GM19043 (cell line): Measurements from ENCODE around the gene CUL2.

Experiments
- ATAC-seq: cut with Tn5 transposase; IDR thresholded peaks from one replicate; pipeline ENCODE4 v1.9.1; 2021; ENCODE audit warnings: low read depth; ENCODE audit not compliant: unreplicated experiment

CUL2 gene

DNA sequence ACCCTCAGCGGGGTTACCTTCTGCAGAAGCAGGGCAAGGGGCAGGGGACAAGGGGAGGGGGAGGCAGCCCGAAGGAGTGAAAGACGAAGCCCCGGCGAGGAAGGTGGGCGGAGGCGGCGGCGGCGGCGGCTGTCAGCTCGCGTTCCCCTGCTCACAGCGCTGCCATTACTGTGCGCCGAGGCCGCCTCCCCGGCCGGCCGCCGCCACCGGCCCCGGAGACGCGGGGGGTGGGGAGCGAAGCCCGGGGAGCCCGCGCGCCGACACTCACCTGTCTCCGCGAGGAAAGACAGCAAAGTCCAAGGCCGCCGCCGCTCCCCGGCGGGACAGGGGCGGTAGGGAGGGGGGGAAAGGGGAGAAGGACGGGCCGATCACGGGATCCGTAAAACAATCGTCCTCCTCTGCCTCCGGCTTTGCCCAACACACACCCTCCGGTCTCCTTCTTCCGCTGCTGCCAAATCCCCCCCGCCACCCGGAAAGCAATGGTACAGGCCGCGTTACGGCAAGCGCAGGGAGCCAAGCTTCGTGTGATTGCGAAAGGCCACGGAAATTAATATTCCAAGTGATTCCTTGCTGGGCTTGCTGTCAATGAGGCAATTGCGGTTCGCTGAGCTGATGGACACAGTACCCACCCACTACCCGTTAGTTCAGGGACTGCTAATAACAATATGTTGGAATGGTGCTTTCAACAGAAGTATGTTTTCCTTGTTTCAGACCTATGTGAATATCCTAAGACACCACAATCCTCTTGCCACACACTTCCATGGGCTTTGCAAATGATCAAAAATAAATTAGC, at the start of gene CUL2:
Gene CUL2 (minus strand): TSS at position 180 of the 793 bp plus-strand sequence. CDS start 19,024 bp downstream, outside the sequence.
- peak; percentile 90 for ATAC-seq

DNA sequence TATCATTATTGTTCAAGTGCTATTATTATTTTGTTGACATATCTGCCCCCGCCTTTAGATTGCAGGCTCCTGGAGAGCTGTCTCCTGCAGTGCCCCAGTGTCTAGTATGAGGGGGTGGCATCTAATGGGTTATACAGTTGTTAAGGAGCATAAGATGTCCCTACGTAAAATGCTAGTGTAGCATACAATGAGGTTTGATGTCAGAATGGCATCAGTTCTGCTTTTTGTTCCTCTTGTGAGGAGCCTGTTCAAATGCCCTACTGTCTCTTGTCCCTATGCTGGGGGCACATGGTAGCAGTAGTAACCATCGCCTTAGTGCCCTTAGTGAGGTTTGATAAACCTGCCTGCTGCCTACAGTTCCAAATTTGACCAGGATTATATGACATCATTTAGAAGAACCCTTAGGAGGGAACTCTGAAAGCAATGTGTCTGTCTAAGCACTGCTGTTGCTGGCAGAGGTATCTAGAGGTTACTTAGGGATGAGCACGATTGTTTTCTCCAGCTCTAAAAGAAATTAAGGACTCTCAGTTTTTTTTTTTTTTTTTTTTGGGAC, 46.2 kb upstream of the CUL2 start:
- ATAC-seq, result peak; percentile 52

DNA sequence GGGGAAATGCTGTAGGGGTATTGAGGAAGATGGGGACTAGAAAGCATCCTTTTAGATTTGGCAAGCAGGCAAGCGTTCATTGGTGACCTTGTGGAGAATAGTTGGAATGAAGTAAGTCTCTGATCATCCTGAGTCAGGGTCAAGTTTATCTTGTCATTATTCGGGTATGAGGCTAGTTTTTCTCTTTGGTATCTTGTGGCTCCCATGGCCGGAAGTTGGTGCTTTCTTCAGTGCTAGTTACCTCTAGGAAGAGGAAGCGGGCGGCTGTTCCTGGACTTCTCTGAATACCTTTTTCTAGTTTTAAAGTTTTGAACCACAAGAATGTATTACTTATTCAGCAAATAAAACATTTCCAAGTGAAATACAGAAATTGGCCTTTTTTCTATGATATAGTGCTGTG, 45.7 kb upstream of the CUL2 start:
- no peak for ATAC-seq

DNA sequence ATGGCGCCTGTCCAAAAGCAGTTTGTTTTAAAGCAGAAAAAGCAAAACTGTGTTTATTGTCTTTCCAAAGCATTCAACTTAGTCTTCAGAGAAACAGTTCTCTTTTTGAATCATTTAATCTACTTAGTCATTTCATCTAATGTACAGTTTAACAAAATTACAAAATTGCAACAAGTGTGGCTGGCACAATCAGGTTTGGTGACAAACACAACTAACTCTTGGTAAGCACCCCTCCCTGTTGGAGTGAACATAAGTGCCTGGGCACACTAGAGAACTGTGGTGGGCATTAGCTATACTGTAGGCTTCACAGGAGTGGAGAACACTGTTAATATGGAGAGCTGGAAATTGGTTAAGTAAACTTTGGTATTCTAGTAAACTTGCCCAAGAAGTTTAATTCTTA, 43.4 kb upstream of the CUL2 start:
- ATAC-seq, result no peak

DNA sequence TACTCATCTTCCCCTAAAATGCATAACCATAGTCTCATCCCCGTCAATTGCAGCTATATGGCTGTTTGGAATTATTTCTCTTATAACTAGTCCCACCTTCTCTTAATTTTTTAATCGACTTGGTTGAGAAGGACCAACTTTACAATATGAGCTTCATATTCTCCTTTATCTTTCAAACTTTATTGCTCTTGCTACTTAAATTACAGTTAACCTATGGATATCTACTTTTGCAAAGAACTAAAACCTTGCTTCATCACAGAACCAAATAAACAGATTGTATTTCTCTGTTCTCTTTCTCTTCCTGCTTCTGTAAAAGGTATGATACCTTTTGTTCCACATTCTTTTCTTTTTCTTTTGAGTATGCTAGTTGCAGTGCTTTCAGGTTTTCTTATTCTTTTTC, 42.6 kb upstream of the CUL2 start:
- ATAC-seq, result no peak

DNA sequence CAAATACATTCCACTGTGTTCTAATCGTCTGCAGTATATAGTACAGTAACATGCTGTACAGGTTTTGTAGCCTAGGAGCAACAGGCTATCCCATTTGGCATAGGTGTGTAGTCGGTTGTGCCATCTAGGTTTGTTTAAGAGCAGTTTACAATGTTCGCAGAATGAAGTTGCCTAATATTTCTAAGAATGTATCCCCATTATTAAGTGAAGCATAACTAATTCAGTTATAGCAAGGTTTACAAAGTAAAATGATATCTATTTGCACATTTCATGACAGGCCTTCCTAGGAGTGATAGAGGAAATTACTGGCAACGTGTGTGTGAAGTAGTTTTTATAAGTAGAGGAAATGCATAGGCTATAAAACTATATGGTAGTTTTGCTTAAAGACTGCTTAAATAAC, 40.5 kb upstream of the CUL2 start:
- no peak for ATAC-seq

DNA sequence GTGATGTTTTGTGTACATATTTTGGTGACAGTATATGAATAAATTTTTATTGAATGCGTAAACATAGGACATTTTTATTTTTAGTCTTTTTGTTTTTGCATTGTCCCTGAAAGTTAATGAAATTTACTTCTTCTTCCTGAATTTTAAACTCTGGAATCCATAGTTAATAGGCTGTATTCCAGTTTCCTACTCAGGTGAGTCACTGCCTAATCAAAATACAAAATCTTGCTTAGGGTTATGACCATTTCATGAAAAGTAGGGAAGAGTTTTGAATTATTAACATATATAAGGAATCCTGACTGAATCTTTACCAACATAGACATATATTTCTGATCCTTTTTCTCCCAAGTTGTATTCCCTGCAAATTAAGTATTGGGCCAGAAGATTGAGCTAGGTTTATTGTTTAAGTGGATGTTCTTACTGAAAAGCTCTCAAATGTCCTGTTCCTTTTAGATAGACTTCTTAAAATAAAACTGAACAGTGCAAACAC, 39.1 kb upstream of the CUL2 start:
- no peak for ATAC-seq

DNA sequence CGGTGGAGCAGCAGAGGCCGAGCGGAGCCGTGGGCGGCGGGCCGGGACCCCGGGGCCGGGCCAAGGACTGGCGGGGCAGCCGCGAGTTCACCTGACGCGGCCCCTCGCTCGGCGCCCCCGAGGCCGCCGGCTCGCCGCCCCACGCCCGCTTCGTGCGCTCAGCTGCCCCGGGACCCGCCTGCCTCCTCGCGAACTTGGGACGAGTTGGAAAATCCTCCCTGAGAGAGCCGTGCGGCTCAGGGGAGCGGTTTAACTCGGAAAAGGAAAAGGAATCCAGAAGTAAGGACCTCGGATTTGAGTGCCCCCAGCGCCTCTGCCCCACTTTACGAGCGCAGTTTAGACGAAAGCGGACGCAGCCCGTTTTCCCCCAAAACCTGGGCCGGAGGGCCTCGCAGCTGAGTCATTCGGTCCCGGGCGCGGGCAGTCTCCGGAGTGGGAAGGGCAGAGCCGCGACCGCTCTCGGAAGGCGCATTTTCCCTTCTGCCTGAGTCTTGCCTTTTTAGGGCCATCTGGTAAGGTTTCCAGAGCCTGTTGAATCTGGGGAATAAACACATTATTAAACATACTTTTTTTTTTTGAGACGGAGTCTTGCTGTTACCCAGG, 37.2 kb upstream of the CUL2 start:
- ATAC-seq, result no peak

DNA sequence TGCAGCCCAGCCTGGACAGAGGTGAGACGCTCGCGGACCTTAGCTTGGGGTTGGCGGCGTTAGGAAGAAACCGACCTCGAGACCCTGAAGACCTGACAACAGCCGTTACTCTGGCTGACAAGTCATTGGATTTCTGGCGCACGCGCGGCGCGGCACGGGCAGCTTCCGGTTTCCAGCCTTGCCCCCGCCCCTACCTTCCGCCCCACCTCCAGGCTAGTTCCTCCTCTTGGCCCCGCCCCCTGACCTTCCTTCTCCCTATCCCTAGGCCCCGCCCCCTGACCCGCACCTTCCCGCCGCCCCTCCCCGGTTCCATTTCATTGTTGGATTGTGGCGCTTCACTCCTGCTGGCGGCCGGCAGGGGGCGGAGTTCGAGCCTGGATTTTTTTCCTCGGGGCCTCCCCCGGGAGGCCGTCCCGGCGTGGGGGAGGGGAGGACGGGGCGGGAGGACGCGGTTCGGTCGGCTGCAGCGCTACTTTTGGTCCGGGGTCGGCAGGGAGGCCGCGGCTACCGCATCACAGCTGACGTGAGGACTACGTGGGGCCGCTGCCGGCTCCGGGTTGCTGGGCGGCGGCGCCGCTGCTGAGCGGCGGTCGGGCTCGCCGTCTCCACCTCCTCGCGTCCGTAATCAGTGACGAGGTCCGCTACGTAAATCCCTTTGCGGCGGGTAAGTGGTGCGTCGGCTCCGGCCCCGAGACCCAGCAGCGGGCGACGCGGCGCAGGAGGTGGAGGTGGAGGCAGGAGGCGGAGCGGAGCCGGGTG, 36.6 kb upstream of the CUL2 start, which contains the start of gene CREM:
Gene CREM (plus strand): TSS at position 317 of the 759 bp plus-strand sequence. CDS start 10,990 bp downstream, outside the sequence.
- ATAC-seq, result peak; percentile 73

DNA sequence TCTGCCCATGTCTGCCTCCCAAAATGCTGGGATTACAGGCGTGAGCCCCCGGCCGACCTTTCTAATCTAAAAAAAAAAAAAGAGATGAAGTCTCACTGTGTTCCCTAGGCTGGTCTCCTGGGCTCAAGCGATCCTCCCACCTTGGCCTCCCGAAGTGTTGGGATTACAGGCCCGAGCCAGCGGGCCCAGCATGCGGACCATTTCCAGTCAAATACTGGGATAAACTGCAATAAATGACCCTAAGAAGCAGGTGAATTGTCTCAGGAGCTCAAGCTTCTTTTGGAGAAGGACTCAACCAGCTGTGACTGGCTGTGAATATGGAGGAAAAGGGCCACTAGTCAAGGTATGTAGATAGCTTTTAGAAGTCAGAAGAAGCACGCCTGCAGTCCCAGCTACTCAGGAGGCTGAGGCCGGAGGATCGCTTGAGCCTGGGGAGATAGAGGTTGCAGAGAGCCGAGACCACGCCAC, 36.0 kb upstream of the CUL2 start:
- peak; percentile 1 for ATAC-seq

DNA sequence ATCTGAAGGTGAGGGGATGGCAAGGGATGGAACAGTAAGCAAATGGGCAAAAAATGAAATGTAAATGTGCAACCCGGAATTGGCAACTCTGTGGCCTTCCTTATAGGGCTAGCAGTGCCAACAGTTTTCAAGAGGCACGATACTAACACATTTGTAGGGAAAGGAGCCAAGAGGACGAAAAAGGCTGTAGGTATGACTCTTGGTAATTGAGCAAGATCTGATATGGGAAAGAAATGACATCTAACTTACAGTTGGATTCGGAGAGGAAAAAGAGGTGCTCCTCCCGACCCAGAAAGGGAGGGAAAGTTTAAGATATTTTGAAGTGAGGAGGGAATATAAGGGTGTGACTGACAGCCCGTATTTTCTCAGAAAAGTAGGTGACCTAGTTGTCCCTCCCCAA, 34.4 kb upstream of the CUL2 start:
- ATAC-seq, result no peak

DNA sequence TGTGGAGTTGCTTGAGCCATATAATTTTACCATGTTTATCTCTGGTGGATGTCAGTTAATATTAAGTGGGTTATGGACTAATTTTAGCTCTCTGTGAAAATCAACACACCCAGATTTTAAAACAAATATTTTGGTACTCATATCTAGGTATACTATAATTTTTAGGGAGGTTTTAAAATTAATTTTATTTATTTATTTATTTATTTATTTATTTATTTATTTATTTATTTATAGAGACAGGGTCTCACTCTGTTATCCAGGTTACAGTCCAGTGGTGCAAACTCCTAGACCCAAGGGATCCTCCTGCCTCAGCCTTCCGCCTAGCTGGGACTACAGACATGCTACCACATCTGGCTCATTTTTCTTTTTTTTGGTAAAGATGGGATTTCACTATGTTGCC, 29.2 kb upstream of the CUL2 start:
- ATAC-seq, result no peak

DNA sequence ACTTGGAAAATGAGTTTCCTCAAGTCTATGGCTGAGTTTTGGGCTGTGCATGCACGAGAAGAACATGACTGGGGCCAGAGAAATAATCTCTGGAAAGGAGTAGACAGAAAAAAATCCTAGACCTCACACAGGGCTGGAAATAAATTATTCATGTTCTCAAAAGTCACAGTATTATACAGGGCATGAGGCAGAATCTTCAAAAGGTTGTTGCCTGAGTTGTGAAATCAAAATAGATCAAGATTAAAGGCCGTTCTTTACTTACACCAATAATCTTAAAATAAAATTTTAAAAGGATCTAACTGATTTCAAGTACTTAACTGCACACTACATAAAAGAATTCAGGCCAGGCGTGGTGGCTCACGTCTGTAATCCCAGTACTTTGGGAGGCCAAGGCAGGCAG, 22.4 kb upstream of the CUL2 start:
- ATAC-seq, result no peak

DNA sequence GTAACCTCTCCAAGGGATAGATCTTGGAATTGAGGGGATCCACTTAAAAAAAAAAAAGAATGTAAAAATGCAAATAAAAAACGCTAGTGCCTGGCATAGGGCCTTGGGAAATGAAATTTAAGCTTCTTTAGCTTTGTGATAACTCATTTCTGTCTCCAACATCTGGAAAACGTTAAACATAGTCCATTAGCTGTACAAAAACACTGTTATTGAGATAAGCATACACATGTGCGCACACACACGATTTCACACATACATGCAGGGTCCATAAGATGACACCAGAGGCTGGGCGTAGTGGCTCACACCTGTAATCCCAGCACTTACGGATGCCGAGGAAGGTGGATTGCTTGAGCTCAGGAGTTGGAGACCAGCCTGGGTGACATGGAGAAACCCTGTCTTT, 13.7 kb upstream of the CUL2 start:
- no peak for ATAC-seq

DNA sequence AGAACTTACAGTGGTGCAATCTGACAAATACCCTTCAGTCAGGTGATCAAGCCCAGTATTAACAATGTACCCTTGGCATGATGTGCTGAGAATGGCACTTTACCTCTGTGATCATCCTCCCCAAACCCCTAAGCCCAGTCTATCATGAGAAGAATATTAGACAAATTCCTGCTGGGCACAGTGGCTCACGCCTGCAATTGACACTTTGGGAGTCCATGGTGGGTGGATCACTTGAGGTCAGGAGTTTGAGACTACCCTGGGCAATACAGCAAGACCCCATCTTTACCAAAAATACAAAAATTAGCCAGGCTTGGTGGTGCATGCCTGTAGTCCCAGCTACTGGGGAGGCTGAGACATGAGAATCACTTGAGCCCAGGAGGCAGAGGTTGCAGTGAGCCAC, 7.4 kb upstream of the CUL2 start:
- no peak for ATAC-seq

DNA sequence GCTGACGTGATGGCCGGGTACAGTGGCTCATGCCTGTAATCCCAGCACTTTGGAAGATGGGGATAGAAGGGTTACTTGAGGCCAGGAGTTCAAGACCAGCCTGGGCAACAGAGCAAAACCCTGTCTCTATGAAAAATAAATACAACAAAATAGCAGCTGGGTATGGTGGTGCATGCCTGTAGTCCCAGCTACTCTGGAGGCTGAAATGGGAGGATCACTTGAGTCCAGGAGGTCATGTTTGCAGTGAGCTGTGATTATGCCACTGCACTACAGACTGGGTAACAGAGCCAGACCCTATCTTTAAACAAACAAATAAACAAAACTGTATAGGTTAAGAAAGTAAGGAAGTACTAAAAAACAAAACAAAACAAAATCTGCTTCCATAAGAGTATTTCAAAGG, 6.2 kb upstream of the CUL2 start:
- ATAC-seq, result no peak

DNA sequence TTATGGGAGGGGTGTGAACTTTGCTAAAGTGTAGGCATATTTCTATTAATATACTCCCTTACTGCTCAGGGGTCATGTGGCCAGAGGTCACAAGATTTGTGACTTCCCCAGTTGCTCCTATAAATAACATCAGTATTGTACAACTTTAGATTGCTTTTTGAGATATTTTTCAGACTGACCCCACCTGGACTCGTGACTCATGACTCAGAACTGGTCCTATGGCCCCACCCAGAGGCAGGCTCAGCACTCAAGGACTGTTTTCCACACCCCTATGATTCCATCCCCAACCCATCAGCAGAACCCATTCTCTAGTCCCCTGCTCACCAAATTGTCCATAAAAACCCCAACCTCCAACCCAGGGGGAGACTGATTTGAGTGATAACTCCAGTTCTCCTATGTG, 2.7 kb upstream of the CUL2 start:
- ATAC-seq, result no peak

DNA sequence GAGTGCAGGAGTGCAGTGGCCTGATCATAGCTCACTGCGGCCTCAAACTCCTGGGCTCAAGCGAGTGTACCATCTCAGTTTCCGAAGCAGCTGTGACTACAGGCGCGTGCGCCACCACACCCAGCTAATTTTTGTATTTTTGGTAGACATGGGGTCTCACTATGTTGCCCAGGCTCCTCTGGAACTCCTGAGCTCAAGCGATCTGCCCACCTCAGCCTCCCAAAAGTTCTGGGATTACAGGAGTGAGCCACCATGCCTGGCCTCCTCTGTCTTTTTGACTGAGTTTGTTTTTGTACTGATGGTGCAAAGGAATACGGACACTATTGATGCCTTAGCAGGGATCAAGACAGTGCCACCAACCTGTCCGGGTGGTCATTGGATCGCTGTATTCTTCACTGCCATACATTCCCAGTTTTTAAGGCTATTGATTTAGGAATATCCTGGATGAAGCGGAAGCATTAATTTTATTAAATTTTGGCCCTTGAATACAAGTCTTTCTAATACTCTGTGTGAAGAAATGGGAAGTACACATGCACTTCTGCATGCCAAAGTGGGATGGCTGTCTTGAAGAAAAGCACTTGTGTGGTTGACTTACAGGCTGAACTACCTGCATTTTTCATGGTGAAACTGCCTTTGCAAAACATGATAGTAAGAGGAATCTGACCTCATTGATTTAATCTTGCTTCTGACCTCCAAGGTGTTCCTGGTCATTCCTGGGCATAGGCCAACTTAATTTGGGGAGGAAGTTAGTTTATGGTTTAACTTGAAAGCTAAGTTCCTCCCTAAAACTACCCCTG, 2.1 kb upstream of the CUL2 start:
- ATAC-seq, result no peak

DNA sequence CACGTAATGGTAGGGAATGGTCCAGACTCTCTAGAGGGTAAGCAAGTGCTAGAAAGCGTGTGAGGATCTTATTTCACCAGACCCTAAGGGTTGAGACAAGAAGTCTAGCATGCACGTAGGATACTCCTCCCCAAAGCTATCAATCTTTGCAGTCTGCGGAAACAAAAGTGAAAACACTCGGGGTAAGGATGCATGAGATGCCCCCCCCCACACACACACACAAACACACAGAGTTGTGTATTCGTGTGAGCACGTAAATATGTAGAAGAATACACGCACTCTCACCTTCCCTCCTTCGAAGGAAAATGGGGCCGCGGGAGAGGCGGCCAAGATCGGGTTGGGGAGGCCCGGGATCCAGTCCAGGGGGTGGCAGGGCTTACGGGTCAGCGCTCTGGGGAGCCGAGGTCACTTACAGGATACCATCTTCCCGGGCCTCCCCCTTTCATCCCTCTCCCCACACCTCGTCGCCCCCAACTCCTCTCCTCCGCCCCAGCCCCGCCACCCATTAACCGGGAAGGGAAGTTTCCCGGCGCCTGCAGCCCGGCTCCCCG, 455 bp downstream of the CUL2 start:
- peak; percentile 32 for ATAC-seq

DNA sequence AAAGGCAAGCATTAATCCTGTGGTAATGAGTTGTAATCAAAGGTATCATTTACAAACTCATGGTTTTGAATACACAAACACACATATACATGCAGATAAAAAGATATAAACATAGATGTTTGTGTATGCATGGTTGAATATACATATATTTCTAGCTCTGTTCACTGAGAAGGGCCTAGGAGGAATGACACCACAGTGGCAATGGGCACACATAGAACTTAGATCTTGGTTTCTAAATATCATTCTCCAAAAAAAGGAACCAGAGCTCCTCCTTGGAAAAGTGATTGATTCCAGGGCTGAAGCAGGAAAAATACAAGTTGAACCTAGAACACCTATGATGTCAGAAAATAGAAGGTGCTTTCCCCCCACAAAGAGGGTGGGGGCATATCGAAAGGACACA, 6.9 kb downstream of the CUL2 start:
- no peak for ATAC-seq
